HL-60 (cell line): ENCODE results near the gene WDR90.

Experiments
- DNase-seq, 2 experiments: peaks; one replicate each; pipeline ENCODE4 v3.0.0-alpha.2; 2010 to 2020; ENCODE audit warnings: low read depth in 1 of 2, low spot score in 1 of 2
- H3K27ac ChIP-seq: fragments of 250-450 bp; sonication (Bioruptor Pico); replicated peaks from 2 replicates; pipeline ENCODE4 v1.5.1; 2020; ENCODE audit warnings: mild to moderate bottlenecking, moderate library complexity
- H3K27me3 ChIP-seq: fragments of 250-450 bp; sonication (Bioruptor Pico); 2 replicates; pipeline ENCODE4 v1.5.1; 2021; ENCODE audit warnings: mild to moderate bottlenecking, moderate library complexity; ENCODE audit not compliant: insufficient read depth, poor library complexity, severe bottlenecking
- H3K4me3 ChIP-seq: replicated peaks from 2 replicates; pipeline ENCODE4 v1.5.1; 2011; ENCODE audit warnings: mild to moderate bottlenecking, control low read depth, low read length; ENCODE audit not compliant: insufficient read depth
- CTCF ChIP-seq: IDR thresholded peaks from one replicate; pipeline ENCODE4 v1.5.1; 2011; ENCODE audit warnings: low read length, control low read depth, inconsistent platforms; ENCODE audit not compliant: insufficient read depth
- GABPA ChIP-seq: IDR thresholded peaks from 2 replicates; pipeline ENCODE4 v1.6.1; 2012; ENCODE audit warnings: low read depth
- POLR2AphosphoS5 ChIP-seq: IDR thresholded peaks from 2 replicates; pipeline ENCODE4 v1.6.1; 2012; ENCODE audit warnings: low read depth
- REST ChIP-seq: IDR thresholded peaks from 2 replicates; pipeline ENCODE4 v1.6.1; 2012; ENCODE audit warnings: low read depth; ENCODE audit not compliant: insufficient replicate concordance
- SPI1 ChIP-seq: IDR thresholded peaks from 2 replicates; pipeline ENCODE4 v1.6.1; 2012; ENCODE audit warnings: low read depth, mild to moderate bottlenecking, borderline replicate concordance

WDR90 gene

GRCh38 chr16:621526-622105 lies 27.5 kb upstream of the WDR90 start:
- Histone ChIP-seq H3K27me3 (no peaks in the 10 kb centered on the region), H3K27ac (no peak overlapping the region), H3K4me3 (no peak overlapping the region)
- TF ChIP-seq POLR2AphosphoS5 (no peak), GABPA (no peak), SPI1 (no peak), CTCF (no peak), REST (no peak)
- DNase-seq = no peak

GRCh38 chr16:622920-623280 lies 26.3 kb upstream of the WDR90 start:
- no peak overlapping the region for H3K27ac ChIP-seq
- no peaks in the 10 kb centered on the region for H3K27me3 ChIP-seq
- no peak overlapping the region for H3K4me3 ChIP-seq
- no peak for TF ChIP-seq POLR2AphosphoS5
- no peak for TF ChIP-seq SPI1
- no peak for TF ChIP-seq REST
- TF ChIP-seq GABPA = no peak
- no peak for TF ChIP-seq CTCF
- DNase-seq = no peak

- TF ChIP-seq GABPA (no peak), REST (no peak), POLR2AphosphoS5 (no peak), CTCF (no peak), SPI1 (no peak)
- Histone ChIP-seq H3K4me3 (no peak overlapping the region), H3K27me3 (no peaks in the 10 kb centered on the region), H3K27ac (no peak overlapping the region)
- no peak for DNase-seq
These were observed 24.6 kb upstream of the WDR90 start for GRCh38 chr16:624526-625070.
